ENCODE results near the gene TMEM91. TPM values are rescaled to one million over a fixed set of nuclear protein-coding genes. Genes with fewer than 3 reads are reported as not detected.
A peak's percentile ranks its signal among the peaks of the same experiment; 100 is the strongest.

TMEM91 gene
- polyA plus RNA-seq, 3 donors from 2014 or later, result 5.2 to 7.0 (median 6.1) TPM

DNA sequence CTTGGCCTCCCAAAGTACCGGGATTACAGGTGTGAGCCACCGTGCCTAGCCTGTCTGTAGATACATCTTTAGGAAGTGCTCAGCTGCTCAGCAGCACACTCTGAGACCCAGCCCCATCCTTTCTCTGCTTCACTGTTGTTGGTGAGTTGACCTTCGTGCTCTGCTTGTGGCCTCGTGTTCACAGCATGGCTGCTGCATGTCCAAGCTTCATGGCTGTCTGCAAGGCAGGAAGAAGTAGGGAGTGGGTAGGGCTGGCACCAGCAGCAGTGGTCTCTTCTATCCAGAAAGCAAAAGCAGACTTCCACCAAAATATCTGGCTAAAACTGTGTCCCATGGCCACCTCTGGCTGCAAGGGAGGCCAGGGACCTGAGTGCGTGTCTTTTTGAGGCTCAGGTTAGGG lies 36.6 kb downstream of the TMEM91 start:
- peaks cover 7 to 24% (median 11%) of the 10 kb centered on the region in 3 donors for H3K36me3 Mint-ChIP-seq
- H3K27ac Mint-ChIP-seq, result no peak overlapping the region
- no peak for DNase-seq
- peaks cover 15% of the 10 kb centered on the region in 2 donors for H3K4me1 Mint-ChIP-seq
- peaks cover 0 to 5% (median 5%) of the 10 kb centered on the region in 3 donors for H3K27me3 Mint-ChIP-seq (ENCODE audit: low read depth in 3 of 3)
- H3K4me3 Mint-ChIP-seq, result no peak overlapping the region
- no peaks in the 10 kb centered on the region for H3K9me3 Mint-ChIP-seq

DNA sequence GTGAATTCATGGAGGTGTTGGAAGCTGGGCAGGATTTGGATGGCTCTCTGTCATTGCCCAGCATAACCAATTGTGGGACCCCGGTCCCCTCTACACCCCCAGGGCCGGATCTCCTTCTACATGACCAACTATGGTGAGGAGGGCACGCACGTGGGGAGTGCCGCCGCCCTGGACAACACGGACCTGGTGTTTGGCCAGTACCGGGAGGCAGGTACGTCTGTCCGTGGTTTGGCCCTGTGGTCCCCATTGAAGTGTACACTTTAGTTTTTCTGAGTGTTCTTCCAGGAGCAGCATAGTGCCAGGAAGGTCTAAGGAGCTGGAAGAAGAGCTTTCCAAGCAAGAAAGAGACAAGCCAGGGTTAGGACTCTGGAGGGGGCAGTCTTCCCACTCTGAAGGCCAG lies 37.6 kb downstream of the TMEM91 start:
- peaks cover 7 to 30% (median 11%) of the 10 kb centered on the region in 3 donors for H3K36me3 Mint-ChIP-seq
- H3K4me1 Mint-ChIP-seq, result peaks cover 15% of the 10 kb centered on the region in 2 donors
- DNase-seq, result no peak

DNA sequence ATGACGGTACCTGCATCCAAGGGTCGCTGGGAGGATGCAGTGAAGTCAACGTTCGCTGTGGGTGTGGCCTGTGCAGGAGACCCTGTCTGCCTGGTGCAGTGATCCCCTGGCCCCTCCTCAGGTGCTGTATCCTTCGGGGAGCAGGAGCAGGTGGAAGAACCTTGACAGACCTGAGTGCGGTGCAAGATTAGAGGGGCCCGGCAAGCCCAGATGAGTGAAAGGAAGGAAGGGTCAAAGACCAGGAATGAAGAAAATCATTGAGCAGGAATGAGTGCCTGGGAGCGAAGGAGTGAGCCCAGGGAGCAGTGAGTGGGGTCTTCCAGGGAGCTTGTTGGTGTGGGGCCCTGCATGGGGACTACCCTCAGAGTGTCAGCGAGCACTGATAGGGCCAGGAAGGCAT lies 38.1 kb downstream of the TMEM91 start:
- H3K9me3 Mint-ChIP-seq, result no peaks in the 10 kb centered on the region
- H3K27me3 Mint-ChIP-seq (ENCODE audit: low read depth in 3 of 3), result peaks cover 0 to 5% (median 1%) of the 10 kb centered on the region in 3 donors
- peaks cover 7 to 32% (median 11%) of the 10 kb centered on the region in 3 donors for H3K36me3 Mint-ChIP-seq
- no peak overlapping the region for H3K27ac Mint-ChIP-seq
- peaks cover 11% of the 10 kb centered on the region in 2 donors for H3K4me1 Mint-ChIP-seq
- no peak overlapping the region for H3K4me3 Mint-ChIP-seq
- DNase-seq, result no peak

More for the DNA sequence above, 37.6 kb downstream of the TMEM91 start:
- H3K27ac Mint-ChIP-seq, result no peak overlapping the region
- no peaks in the 10 kb centered on the region for H3K9me3 Mint-ChIP-seq
- H3K4me3 Mint-ChIP-seq, result no peak overlapping the region
- peaks cover 0 to 5% (median 4%) of the 10 kb centered on the region in 3 donors for H3K27me3 Mint-ChIP-seq (ENCODE audit: low read depth in 3 of 3)

DNA sequence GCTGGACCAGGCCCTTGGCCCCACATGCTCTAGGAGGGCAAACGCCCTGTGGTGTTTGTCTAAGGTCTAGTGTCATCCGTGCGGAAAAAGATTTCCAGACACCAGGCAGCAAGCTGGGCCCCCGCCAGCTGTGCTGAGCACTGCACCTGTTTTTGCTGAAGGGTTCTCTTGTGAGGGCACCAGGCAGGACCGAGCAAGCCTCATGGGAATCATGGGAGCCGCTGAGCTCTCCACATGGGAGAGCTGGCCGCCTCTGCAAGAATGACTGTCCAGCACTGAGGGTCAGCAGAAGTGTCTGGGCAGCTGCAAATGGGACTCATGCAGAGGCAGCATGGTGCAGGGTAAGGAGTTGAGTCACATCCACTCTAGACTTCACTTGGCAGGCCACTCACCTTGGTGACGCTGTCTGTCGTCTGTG lies 38.8 kb downstream of the TMEM91 start:
- Mint-ChIP-seq H3K4me1 (peaks cover 4 to 5% of the 10 kb centered on the region in 2 donors), H3K4me3 (no peak overlapping the region), H3K9me3 (no peaks in the 10 kb centered on the region), H3K36me3 (peaks cover 7 to 32% (median 11%) of the 10 kb centered on the region in 3 donors), H3K27me3 (ENCODE audit: low read depth in 3 of 3) (peaks cover 0 to 5% (median 1%) of the 10 kb centered on the region in 3 donors), H3K27ac (no peak overlapping the region)
- DNase-seq, result no peak

DNA sequence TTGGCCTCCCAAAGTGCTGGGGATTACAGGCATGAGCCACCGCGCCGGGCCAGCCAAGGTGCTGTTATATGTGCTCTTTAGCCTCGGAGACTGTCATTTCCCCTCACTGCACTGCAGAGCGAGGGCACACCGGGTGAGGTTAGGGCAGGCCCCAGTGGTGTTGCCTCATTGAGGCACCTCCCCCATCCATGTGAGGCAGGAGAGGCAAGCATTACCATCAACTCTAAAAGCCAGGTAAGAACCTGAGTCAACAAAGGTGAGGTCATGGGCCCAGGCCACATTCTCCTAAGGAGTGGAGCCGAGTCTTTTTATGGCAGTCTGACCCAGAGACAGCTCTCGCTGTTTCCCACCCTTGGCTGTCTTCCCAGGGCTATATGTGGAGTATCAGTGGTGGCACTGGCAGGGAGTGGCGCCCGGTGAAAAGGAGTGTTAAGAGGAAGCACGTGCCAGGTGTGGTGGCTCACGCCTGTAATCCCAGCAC lies 39.9 kb downstream of the TMEM91 start:
- H3K36me3 Mint-ChIP-seq, result peaks cover 7 to 34% (median 11%) of the 10 kb centered on the region in 3 donors
- H3K27ac Mint-ChIP-seq, result no peak overlapping the region
- H3K27me3 Mint-ChIP-seq (ENCODE audit: low read depth in 3 of 3), result peaks cover 0 to 5% (median 1%) of the 10 kb centered on the region in 3 donors
- H3K4me3 Mint-ChIP-seq, result no peak overlapping the region
- H3K4me1 Mint-ChIP-seq, result no peaks in the 10 kb centered on the region
- no peak for DNase-seq
- no peaks in the 10 kb centered on the region for H3K9me3 Mint-ChIP-seq

DNA sequence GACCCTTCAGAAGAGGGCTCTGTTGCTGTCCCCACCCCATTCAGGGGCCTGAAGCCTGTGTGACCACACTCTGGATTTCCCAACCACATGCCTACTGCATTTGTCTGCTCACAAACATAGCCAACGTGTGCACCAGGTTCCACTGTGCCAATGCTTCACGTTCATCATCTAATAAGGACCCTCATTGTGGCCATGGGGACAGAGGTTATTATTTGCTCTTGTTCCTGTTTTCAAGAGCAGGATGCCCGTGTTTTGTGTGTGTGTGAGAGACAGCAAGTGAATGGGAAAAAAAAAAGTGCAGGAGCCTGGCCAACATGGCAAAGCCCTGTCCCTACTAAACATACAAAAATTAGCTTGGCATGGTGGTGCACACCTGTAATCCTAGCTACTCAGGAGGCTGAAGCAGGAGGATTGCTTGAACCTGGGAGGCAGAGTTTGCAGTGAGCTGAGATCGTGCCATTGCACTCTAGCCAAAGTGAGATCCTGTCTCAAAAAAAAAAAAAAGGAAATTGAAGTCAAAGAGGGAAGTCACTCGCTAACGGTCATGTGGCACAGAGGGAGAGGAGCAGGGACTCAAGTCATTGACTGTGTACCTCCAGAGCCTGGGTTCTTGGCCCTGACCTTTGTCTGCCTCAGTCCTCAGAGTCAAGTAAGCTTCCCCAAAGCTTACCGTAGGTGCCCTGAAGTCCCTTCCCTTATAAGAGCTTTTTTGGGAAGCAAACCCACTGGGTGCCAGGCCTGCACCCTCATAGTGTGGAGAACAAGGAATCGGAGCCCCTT lies 44.0 kb downstream of the TMEM91 start:
- Mint-ChIP-seq H3K36me3 (peaks cover 0 to 32% (median 3%) of the 10 kb centered on the region in 3 donors), H3K27me3 (ENCODE audit: low read depth in 3 of 3) (peaks cover 2 to 5% (median 5%) of the 10 kb centered on the region in 3 donors)

DNA sequence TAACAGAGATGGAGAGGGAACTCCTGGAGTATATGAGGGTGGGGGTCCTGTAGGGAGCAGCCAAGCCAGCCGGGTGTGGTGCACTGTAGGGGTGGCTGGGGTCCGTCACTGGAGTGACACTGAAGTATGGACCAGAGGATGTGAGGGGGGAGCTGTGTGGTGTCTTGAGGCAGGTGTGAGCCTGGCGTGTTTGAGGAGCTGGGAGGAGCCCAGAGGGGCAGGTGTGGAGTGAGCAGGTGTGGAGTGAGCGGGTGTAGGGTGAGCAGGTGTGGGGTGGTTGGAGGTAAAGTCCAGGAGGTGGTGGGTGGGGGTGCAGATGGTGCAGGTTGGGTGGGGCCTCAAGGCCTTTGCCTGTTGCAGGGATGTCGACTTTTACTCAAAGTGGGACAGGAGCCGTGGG lies 45.0 kb downstream of the TMEM91 start:
- no peak overlapping the region for H3K4me3 Mint-ChIP-seq
- DNase-seq, result no peak
- peaks cover 2 to 5% (median 4%) of the 10 kb centered on the region in 3 donors for H3K27me3 Mint-ChIP-seq (ENCODE audit: low read depth in 3 of 3)
- H3K9me3 Mint-ChIP-seq, result no peaks in the 10 kb centered on the region
- H3K4me1 Mint-ChIP-seq, result peaks cover 0 to 8% of the 10 kb centered on the region in 2 donors
- peaks cover 0 to 32% (median 3%) of the 10 kb centered on the region in 3 donors for H3K36me3 Mint-ChIP-seq
- H3K27ac Mint-ChIP-seq, result peak overlapping the region in 1 of 6 donors; percentile 53

More for the DNA sequence above, 44.0 kb downstream of the TMEM91 start:
- no peak for DNase-seq
- Mint-ChIP-seq H3K27ac (no peak overlapping the region), H3K9me3 (no peaks in the 10 kb centered on the region), H3K4me1 (peaks cover 0 to 7% of the 10 kb centered on the region in 2 donors), H3K4me3 (no peak overlapping the region)

DNA sequence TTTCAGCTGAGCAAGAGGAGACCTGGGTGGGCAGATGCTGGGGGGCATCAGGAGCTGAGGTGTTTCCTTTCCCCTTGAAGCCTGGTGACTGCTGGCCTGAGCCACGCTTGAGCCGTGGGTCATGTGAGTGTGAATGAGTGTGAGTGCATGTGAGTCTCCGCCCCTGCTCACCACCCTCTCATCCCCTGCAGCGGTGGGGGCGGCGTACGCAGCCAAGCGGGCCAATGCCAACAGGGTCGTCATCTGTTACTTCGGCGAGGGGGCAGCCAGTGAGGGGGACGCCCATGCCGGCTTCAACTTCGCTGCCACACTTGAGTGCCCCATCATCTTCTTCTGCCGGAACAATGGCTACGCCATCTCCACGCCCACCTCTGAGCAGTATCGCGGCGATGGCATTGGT lies 45.6 kb downstream of the TMEM91 start:
- Mint-ChIP-seq H3K4me3 (no peak overlapping the region), H3K36me3 (peaks cover 0 to 32% (median 3%) of the 10 kb centered on the region in 3 donors), H3K9me3 (no peaks in the 10 kb centered on the region), H3K4me1 (peaks cover 4 to 11% of the 10 kb centered on the region in 2 donors), H3K27ac (no peak overlapping the region), H3K27me3 (ENCODE audit: low read depth in 3 of 3) (peaks cover 2 to 5% (median 2%) of the 10 kb centered on the region in 3 donors)
- DNase-seq, result no peak

DNA sequence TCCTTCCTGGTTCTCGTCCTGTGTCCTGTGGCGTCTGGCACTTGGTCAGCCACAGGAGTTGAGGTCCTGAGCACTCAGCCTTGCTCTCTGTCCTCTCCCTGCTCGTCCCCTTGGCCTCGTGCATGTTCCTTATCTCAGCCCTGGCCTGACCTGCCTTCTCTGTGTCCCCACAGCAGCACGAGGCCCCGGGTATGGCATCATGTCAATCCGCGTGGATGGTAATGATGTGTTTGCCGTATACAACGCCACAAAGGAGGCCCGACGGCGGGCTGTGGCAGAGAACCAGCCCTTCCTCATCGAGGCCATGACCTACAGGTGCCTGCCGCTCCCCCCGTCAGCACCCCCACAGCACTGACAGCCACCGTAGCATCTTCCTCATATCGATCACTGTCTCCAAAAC lies 46.1 kb downstream of the TMEM91 start:
- DNase-seq, result no peak
- H3K27me3 Mint-ChIP-seq (ENCODE audit: low read depth in 3 of 3), result peaks cover 2 to 5% (median 2%) of the 10 kb centered on the region in 3 donors
- H3K4me1 Mint-ChIP-seq, result peaks cover 7 to 14% of the 10 kb centered on the region in 2 donors
- peak overlapping the region in 1 of 5 donors; percentile 24 for H3K4me3 Mint-ChIP-seq
- no peaks in the 10 kb centered on the region for H3K9me3 Mint-ChIP-seq
- peaks cover 0 to 32% (median 3%) of the 10 kb centered on the region in 3 donors for H3K36me3 Mint-ChIP-seq
- no peak overlapping the region for H3K27ac Mint-ChIP-seq

DNA sequence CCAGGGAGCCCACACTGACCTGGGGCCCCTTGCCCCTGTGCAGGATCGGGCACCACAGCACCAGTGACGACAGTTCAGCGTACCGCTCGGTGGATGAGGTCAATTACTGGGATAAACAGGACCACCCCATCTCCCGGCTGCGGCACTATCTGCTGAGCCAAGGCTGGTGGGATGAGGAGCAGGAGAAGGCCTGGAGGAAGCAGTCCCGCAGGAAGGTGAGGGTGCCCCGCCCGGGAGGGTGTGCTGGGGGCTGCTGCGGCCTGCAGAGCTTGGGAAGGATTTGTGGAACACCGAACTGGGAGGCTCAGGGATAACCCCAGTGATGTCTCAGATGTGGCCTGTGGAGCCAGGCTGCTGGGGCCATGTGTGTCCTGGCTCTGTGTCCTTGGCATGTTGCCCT lies 46.6 kb downstream of the TMEM91 start:
- DNase-seq, result no peak
- no peaks in the 10 kb centered on the region for H3K9me3 Mint-ChIP-seq
- peaks cover 12 to 19% of the 10 kb centered on the region in 2 donors for H3K4me1 Mint-ChIP-seq
- H3K27me3 Mint-ChIP-seq (ENCODE audit: low read depth in 3 of 3), result peaks cover 4 to 10% (median 5%) of the 10 kb centered on the region in 3 donors
- no peak overlapping the region for H3K4me3 Mint-ChIP-seq
- peaks cover 3 to 31% (median 3%) of the 10 kb centered on the region in 3 donors for H3K36me3 Mint-ChIP-seq
- H3K27ac Mint-ChIP-seq, result no peak overlapping the region

DNA sequence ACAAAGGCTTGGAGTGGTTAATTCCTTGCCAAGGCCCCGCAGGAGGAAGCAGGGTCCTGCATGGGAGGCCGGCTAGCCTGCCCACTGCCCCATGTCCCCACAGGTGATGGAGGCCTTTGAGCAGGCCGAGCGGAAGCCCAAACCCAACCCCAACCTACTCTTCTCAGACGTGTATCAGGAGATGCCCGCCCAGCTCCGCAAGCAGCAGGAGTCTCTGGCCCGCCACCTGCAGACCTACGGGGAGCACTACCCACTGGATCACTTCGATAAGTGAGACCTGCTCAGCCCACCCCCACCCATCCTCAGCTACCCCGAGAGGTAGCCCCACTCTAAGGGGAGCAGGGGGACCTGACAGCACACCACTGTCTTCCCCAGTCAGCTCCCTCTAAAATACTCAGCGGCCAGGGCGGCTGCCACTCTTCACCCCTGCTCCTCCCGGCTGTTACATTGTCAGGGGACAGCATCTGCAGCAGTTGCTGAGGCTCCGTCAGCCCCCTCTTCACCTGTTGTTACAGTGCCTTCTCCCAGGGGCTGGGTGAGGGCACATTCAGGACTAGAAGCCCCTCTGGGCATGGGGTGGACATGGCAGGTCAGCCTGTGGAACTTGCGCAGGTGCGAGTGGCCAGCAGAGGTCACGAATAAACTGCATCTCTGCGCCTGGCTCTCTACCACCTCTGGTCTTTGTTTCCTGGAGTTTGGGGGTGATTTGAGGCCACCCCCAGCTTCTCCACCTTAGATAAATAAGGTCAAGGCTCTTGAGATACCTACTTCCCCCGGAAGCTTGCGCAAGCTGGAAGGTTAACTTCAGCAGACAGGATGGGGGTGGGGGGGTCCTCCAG lies 48.2 kb downstream of the TMEM91 start:
- H3K27me3 Mint-ChIP-seq (ENCODE audit: low read depth in 3 of 3), result peaks cover 4 to 10% (median 5%) of the 10 kb centered on the region in 3 donors
- peaks cover 27 to 32% of the 10 kb centered on the region in 2 donors for H3K4me1 Mint-ChIP-seq
- no peaks in the 10 kb centered on the region for H3K9me3 Mint-ChIP-seq
- no peak overlapping the region for H3K4me3 Mint-ChIP-seq
- peaks cover 3 to 26% (median 3%) of the 10 kb centered on the region in 3 donors for H3K36me3 Mint-ChIP-seq
- no peak for DNase-seq
- H3K27ac Mint-ChIP-seq, result peak overlapping the region in 1 of 6 donors; percentile 66

DNA sequence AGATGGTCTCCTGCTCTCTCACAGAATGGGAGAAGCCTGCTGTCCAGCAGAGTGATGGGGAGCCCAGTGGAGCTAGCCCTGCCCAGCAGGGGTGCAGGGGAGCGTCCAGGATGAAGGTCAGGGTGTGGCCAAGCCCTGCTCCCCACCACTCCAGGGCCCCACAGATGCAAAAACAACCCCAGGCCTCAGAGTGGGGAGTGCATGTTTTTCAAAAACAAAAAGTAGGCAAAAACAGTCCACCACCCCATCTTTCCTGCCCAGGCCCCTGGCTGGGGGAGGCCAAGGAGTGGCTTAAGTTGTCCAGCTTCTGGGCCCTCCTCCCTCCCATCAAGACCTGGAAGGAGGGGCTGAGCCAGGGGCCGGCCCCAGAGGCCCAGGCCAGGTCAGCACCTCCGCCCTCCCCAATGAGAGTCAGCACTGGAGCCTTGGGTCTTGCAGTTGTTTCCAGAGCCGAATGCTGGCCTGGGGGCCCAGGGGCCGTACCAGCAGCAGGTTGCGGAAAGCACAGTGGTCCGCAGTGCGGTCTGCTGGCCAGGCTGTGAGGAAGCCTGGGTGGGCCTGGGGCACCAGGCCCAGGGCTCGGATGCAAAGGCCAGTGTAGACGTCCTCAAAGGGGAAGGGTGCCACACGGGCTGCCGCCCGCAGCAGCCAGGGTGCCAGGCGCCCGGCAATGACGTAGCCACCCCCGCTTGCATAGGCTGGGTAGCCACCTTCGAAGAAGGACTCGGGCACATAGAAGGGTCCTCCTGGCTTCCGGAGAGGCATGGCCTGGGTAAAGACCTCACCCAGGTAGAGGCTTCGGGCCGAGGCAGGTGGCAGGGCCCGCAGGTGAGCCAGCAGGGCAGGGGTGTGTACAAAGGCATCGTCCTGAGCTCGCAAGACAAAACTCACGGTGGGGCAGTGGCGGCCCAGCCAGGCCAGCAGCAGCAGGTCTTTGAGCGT lies 49.1 kb downstream of the TMEM91 start:
- Mint-ChIP-seq H3K4me3 (peak overlapping the region in 3 of 5 donors; percentile 20 to 41 (median 21)), H3K36me3 (peaks cover 3 to 21% (median 3%) of the 10 kb centered on the region in 3 donors), H3K9me3 (no peaks in the 10 kb centered on the region), H3K27me3 (ENCODE audit: low read depth in 3 of 3) (peaks cover 4 to 10% (median 5%) of the 10 kb centered on the region in 3 donors), H3K4me1 (peaks cover 27 to 32% of the 10 kb centered on the region in 2 donors), H3K27ac (peak overlapping the region in 2 of 6 donors; percentile 46 to 60)
- DNase-seq, result no peak
